OCI-LY1 (cell line): ENCODE data around the gene RCAN3.

Experiments
- EZH2 ChIP-seq: fragments of 200-600 bp; sonication (generic), shearing (Covaris generic); IDR thresholded peaks from 2 replicates; pipeline ENCODE4 v1.8.0; 2017; ENCODE audit warnings: borderline replicate concordance, mixed run types, mild to moderate bottlenecking, antibody characterized with exemption, low read length, moderate library complexity, mixed read lengths
- TF ChIP-seq, protein P1 (sequence below): fragments of 200-600 bp; sonication (generic), shearing (Covaris generic); IDR thresholded peaks from 2 replicates; pipeline ENCODE4 v1.5.1; 2017; ENCODE audit warnings: mild to moderate bottlenecking, antibody characterized with exemption, low read length, moderate library complexity, mixed read lengths

DNA sequence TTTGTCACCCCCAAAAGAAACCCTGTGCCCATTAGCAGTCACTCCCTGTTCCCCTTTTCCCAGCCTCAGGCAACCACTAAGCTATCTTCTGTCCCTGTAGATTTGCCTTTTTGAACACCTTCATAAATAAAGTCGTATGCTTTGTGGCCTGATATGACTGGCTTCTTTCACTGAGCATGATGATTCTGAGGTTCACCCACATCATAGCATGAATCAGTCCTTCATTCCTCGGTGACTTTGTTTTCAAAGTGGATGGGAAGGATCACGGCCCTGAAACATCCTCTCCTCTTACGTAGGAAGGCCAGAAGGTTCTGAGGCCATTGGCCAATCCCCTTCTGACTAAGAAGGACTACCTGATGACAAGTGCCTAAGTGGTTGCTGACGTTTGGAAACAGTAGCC is 48.0 kb upstream of the RCAN3 start:
- TF ChIP-seq, protein P1, sequence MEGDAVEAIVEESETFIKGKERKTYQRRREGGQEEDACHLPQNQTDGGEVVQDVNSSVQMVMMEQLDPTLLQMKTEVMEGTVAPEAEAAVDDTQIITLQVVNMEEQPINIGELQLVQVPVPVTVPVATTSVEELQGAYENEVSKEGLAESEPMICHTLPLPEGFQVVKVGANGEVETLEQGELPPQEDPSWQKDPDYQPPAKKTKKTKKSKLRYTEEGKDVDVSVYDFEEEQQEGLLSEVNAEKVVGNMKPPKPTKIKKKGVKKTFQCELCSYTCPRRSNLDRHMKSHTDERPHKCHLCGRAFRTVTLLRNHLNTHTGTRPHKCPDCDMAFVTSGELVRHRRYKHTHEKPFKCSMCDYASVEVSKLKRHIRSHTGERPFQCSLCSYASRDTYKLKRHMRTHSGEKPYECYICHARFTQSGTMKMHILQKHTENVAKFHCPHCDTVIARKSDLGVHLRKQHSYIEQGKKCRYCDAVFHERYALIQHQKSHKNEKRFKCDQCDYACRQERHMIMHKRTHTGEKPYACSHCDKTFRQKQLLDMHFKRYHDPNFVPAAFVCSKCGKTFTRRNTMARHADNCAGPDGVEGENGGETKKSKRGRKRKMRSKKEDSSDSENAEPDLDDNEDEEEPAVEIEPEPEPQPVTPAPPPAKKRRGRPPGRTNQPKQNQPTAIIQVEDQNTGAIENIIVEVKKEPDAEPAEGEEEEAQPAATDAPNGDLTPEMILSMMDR, result no peak
- TF ChIP-seq EZH2, result no peak
